Measurements from ENCODE around the gene PMIS2. TPM values are rescaled to one million over a fixed set of nuclear protein-coding genes. Genes with fewer than 3 reads are reported as not detected.
A peak's percentile ranks its signal among the peaks of the same experiment; 100 is the strongest.

Gene PMIS2
- total and polyA plus RNA-seq, 2 donors = not detected

DNA sequence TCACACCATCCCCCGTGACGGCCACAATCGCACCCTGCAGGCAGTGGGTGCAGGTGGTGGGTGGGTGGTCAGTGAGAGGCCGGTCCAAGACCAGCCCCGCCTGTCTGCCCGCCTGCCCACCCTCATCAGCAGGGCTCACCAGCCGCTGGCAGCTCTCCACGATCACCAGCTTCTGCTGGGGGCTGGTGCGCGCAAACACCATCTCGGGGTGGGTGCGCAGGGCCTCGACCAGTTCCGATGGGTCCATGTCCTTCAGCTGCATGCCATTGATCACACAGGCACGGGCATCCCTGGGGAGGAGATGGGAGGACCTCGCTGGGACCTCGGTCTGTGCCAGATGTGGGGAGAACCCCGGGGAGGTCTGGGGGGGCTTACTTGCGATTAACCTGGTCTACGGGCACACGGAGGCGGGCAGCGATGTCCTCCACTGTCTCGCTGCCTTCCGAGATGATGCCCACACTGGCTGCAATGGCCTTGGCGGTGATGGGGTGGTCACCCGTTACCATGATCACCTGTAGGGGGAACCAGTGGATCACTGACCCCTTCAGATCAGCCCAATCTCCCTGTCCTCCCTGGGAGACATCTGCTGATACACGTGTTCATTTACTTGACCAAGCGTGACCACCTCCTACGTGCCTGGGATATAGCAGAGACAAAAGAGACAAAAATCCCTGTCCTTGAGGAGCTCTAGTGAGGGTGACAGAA, 30.5 kb upstream of the PMIS2 start:
- Histone ChIP-seq H3K36me3 (ENCODE audit: control insufficient read depth in 2 of 2, insufficient read depth in 2 of 2, low read length in 1 of 2) (no peaks in the 10 kb centered on the region), H3K27me3 (ENCODE audit: control insufficient read depth in 2 of 2, insufficient read depth in 1 of 2, low read length in 1 of 2) (peaks cover 11 to 50% of the 10 kb centered on the region in 2 donors), H3K4me3 (ENCODE audit: low read length in 2 of 2) (no peak overlapping the region), H3K9me3 (ENCODE audit: control insufficient read depth in 2 of 2, insufficient read depth in 1 of 2, low read length in 1 of 2) (peaks cover 0 to 7% of the 10 kb centered on the region in 2 donors), H3K4me1 (ENCODE audit: control insufficient read depth in 2 of 2, insufficient read depth in 2 of 2, low read length in 2 of 2) (peaks cover 2 to 7% of the 10 kb centered on the region in 2 donors), H3K27ac (ENCODE audit: low read depth in 1 of 2, low read length in 1 of 2) (no peak overlapping the region)
- no peak for DNase-seq (ENCODE audit: low read depth in 6 of 9, low spot score in 9 of 9)
- 84% methylated on average over 30 of the region's 30 CpGs for WGBS

DNA sequence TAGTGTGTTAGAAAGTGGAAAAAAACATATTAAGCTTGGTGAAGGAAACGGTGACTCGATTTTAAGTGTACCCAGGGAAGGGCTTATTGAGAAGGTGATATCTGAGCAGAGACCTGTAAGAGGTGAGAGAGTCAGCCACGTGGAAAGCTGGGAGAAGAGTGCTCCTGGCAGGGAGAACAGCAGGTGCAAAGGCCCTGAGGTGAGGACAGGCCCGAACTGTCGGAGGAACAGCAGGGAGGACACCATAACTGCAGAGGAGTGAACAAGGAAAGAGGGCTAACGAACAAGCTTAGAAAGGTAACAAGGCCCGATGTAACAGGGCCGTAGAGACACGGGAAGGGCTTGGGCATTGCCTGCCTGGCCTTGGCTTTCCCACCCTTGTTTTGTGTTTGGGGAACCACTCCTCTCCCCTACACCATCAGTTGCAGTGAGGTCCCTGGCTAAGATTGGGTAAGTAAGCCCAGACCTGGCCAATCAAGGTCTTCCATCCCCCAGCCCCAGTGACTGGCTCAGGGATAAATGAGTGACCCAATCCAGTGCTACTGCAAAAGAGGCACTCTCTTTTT, 29.9 kb upstream of the PMIS2 start:
- no peak for DNase-seq (ENCODE audit: low read depth in 6 of 9, low spot score in 9 of 9)
- Histone ChIP-seq H3K36me3 (ENCODE audit: control insufficient read depth in 2 of 2, insufficient read depth in 2 of 2, low read length in 1 of 2) (no peaks in the 10 kb centered on the region), H3K4me3 (ENCODE audit: low read length in 2 of 2) (no peak overlapping the region), H3K9me3 (ENCODE audit: control insufficient read depth in 2 of 2, insufficient read depth in 1 of 2, low read length in 1 of 2) (peaks cover 0 to 7% of the 10 kb centered on the region in 2 donors), H3K27ac (ENCODE audit: low read depth in 1 of 2, low read length in 1 of 2) (no peak overlapping the region), H3K4me1 (ENCODE audit: control insufficient read depth in 2 of 2, insufficient read depth in 2 of 2, low read length in 2 of 2) (peaks cover 2 to 7% of the 10 kb centered on the region in 2 donors), H3K27me3 (ENCODE audit: control insufficient read depth in 2 of 2, insufficient read depth in 1 of 2, low read length in 1 of 2) (peaks cover 11 to 55% of the 10 kb centered on the region in 2 donors)
- whole genome bisulfite sequencing = 91% methylated on average over 9 of the region's 9 CpGs

DNA sequence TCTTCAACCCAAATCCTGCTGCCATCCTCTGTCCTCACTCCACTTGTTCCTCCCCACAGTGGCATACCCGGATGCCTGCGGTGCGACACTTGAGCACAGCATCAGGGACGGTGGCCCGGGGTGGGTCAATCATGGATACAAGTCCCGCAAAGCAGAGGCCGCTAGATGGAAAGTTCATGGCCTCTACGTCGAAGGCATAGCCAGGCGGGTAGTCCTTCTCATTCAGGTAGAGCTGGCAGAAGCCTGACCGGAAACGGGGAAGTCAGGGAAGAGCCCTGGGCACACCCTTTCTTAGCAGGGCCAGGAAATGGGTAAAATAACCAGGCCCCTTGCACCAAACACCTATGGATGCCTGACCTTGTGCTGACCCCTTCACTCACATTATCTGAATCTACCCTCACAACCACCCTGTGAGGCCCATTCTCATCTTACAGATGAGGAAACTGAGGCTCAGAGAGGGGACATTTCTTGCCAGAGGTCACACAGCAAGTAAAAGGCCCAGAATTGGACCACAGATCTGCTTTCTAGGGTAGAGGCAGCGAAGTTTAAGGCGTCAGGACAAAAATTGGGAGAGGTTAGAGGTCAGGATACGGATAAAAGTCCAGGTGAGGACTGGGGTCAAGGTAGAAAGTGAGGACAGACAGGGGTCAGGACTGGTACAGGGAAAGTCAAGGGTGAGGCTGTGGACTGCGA, 29.0 kb upstream of the PMIS2 start:
- Histone ChIP-seq H3K36me3 (ENCODE audit: control insufficient read depth in 2 of 2, insufficient read depth in 2 of 2, low read length in 1 of 2) (no peaks in the 10 kb centered on the region), H3K27ac (ENCODE audit: low read depth in 1 of 2, low read length in 1 of 2) (no peak overlapping the region), H3K4me1 (ENCODE audit: control insufficient read depth in 2 of 2, insufficient read depth in 2 of 2, low read length in 2 of 2) (peaks cover 2 to 7% of the 10 kb centered on the region in 2 donors), H3K9me3 (ENCODE audit: control insufficient read depth in 2 of 2, insufficient read depth in 1 of 2, low read length in 1 of 2) (peaks cover 0 to 7% of the 10 kb centered on the region in 2 donors), H3K27me3 (ENCODE audit: control insufficient read depth in 2 of 2, insufficient read depth in 1 of 2, low read length in 1 of 2) (peaks cover 11 to 58% of the 10 kb centered on the region in 2 donors), H3K4me3 (ENCODE audit: low read length in 2 of 2) (no peak overlapping the region)
- no peak for DNase-seq (ENCODE audit: low read depth in 6 of 9, low spot score in 9 of 9)
- WGBS = 93% methylated on average over 16 of the region's 16 CpGs

DNA sequence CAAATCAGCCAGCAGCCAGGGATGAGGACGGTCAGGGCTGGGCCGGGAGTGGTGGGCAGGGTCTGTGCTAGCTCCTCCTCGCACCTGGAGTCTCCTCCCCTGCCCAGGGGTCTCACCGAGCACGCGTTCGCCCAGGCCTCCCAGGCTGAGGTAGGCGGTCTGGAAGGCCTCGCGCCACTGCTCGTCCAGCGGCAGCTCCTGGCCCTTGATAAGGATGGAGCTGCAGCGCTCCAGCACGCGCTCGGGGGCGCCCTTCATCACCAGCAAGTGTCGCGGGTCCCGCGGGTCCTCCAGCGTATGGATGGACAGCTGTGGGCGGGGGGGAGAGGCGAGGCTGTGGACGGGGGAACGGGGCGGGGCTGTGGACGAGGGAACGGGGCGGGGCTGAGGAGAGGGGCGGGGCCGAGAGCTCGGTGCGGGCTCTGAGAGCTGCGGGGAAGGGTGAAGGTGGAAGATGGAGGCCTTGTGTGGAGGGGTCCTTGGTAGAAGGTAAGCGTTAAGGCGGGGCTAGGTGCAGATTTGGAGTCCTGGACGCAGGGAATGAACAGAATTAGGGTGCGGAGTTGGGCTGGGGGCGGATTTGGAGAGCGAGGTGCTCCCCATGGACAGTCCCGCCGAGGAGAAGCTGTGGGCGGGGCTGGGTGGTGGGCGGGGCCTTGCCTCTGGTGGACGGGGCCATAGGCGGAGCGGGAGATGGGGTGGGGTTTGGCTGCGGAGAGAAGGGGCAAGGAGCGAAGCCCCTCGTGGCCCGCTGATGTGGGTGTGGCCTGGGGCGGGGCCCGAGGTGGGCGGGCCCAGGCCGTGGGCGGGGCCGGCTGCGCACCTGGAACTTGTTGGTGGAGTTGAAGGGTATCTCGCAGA, 28.2 kb upstream of the PMIS2 start:
- H3K9me3 ChIP-seq (ENCODE audit: control insufficient read depth in 2 of 2, insufficient read depth in 1 of 2, low read length in 1 of 2) = peaks cover 0 to 7% of the 10 kb centered on the region in 2 donors
- H3K36me3 ChIP-seq (ENCODE audit: control insufficient read depth in 2 of 2, insufficient read depth in 2 of 2, low read length in 1 of 2) = no peaks in the 10 kb centered on the region
- H3K4me1 ChIP-seq (ENCODE audit: control insufficient read depth in 2 of 2, insufficient read depth in 2 of 2, low read length in 2 of 2) = peaks cover 2 to 7% of the 10 kb centered on the region in 2 donors
- 8% methylated on average over 60 of the region's 60 CpGs for WGBS
- peaks cover 11 to 60% of the 10 kb centered on the region in 2 donors for H3K27me3 ChIP-seq (ENCODE audit: control insufficient read depth in 2 of 2, insufficient read depth in 1 of 2, low read length in 1 of 2)
- H3K27ac ChIP-seq (ENCODE audit: low read depth in 1 of 2, low read length in 1 of 2) = no peak overlapping the region
- H3K4me3 ChIP-seq (ENCODE audit: low read length in 2 of 2) = peak overlapping the region in 1 of 2 donors; percentile 19
- peak in 2 of 9 donors; percentile 28 to 41 for DNase-seq (ENCODE audit: low read depth in 6 of 9, low spot score in 9 of 9)

DNA sequence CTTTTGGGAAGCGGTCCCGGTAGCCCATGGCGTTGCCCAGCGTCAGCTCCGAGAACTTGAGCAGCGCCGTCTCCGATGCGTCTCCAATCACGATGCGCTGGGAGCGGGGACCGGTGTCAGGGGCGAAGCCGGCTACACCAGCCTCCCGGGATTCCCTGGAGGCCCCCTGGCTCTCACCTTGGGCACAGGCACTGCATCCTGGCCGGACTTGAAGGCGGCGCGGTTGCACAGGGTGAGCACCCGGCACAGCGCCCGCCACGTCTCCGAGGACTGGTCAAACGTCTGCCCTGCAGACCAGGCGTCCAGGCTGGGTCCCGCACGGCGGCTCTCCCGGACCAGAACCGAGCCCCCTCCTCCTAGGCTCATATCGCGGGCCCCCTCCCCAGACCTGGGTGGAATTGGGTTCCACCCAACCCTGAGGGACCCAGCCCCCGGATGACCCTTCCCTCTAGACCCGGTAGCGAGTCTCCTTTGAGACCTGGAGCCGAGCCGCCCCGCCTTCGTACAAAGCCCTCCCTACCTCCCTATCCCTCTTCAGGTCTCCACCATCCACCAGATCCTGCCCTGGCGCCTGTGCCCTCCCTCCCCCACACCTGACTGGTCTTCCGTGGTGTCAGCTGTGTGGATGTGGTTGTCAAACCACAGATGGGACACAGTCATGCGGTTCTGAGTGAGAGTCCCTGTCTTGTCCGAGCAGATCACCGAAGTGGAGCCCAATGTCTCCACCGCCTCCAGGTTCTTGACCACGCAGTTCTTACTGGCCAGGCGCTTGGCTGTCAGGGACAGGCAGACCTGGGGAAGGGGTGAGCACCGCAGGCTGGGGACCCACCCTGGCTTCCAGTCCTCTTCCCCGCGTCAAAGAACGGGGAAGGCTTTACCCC, 27.3 kb upstream of the PMIS2 start:
- Histone ChIP-seq H3K4me1 (ENCODE audit: control insufficient read depth in 2 of 2, insufficient read depth in 2 of 2, low read length in 2 of 2) (peaks cover 2 to 7% of the 10 kb centered on the region in 2 donors), H3K36me3 (ENCODE audit: control insufficient read depth in 2 of 2, insufficient read depth in 2 of 2, low read length in 1 of 2) (no peaks in the 10 kb centered on the region), H3K27ac (ENCODE audit: low read depth in 1 of 2, low read length in 1 of 2) (no peak overlapping the region), H3K9me3 (ENCODE audit: control insufficient read depth in 2 of 2, insufficient read depth in 1 of 2, low read length in 1 of 2) (peaks cover 0 to 7% of the 10 kb centered on the region in 2 donors), H3K27me3 (ENCODE audit: control insufficient read depth in 2 of 2, insufficient read depth in 1 of 2, low read length in 1 of 2) (peaks cover 11 to 60% of the 10 kb centered on the region in 2 donors), H3K4me3 (ENCODE audit: low read length in 2 of 2) (no peak overlapping the region)
- no peak for DNase-seq (ENCODE audit: low read depth in 6 of 9, low spot score in 9 of 9)
- WGBS = 44% methylated on average over 53 of the region's 53 CpGs

DNA sequence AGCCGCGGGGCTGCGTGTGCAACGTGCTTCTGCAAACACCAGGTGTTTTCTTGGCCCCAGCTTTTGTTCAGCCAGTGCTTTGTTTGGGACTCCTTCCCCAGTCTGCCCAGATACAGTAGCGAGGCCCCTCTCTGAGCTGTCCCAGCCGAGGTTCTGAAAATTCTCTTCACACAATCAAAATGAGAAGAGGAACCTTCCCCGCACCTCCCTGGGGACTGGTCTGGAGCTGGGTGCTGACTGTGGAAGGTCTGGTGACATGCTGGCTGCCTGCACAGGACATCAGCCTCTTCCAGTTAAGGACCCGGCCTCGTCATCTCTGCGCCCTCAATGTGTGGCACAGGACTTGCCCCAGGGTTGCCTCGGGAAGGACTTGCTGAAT, 26.7 kb upstream of the PMIS2 start:
- no peak for DNase-seq (ENCODE audit: low read depth in 6 of 9, low spot score in 9 of 9)
- Histone ChIP-seq H3K27ac (ENCODE audit: low read depth in 1 of 2, low read length in 1 of 2) (no peak overlapping the region), H3K27me3 (ENCODE audit: control insufficient read depth in 2 of 2, insufficient read depth in 1 of 2, low read length in 1 of 2) (peaks cover 11 to 60% of the 10 kb centered on the region in 2 donors), H3K36me3 (ENCODE audit: control insufficient read depth in 2 of 2, insufficient read depth in 2 of 2, low read length in 1 of 2) (no peaks in the 10 kb centered on the region), H3K9me3 (ENCODE audit: control insufficient read depth in 2 of 2, insufficient read depth in 1 of 2, low read length in 1 of 2) (peaks cover 0 to 7% of the 10 kb centered on the region in 2 donors), H3K4me3 (ENCODE audit: low read length in 2 of 2) (no peak overlapping the region), H3K4me1 (ENCODE audit: control insufficient read depth in 2 of 2, insufficient read depth in 2 of 2, low read length in 2 of 2) (peaks cover 2 to 7% of the 10 kb centered on the region in 2 donors)
- WGBS = 73% methylated on average over 11 of the region's 11 CpGs

DNA sequence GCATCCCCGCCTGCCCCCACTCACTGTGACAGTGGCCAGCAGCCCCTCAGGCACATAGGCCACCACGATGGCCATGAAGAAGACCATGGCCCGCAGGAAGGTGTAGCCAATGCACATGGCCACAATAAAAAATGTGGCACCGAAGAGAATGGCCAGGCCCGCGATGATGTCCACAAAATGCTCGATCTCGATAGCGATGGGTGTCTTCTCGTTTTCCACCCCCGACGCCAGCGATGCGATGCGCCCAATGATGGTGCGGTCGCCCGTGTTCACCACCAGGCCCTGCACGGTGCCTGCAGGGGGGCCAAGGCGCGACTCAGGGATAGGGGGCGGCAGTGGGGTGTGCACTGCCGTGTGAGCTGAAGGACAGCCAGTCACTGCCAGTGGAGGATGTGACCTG, 26.2 kb upstream of the PMIS2 start:
- Histone ChIP-seq H3K9me3 (ENCODE audit: control insufficient read depth in 2 of 2, insufficient read depth in 1 of 2, low read length in 1 of 2) (peaks cover 0 to 7% of the 10 kb centered on the region in 2 donors), H3K27me3 (ENCODE audit: control insufficient read depth in 2 of 2, insufficient read depth in 1 of 2, low read length in 1 of 2) (peaks cover 11 to 59% of the 10 kb centered on the region in 2 donors), H3K4me1 (ENCODE audit: control insufficient read depth in 2 of 2, insufficient read depth in 2 of 2, low read length in 2 of 2) (peaks cover 2 to 7% of the 10 kb centered on the region in 2 donors), H3K27ac (ENCODE audit: low read depth in 1 of 2, low read length in 1 of 2) (no peak overlapping the region), H3K4me3 (ENCODE audit: low read length in 2 of 2) (no peak overlapping the region), H3K36me3 (ENCODE audit: control insufficient read depth in 2 of 2, insufficient read depth in 2 of 2, low read length in 1 of 2) (no peaks in the 10 kb centered on the region)
- 91% methylated on average over 23 of the region's 23 CpGs for WGBS
- no peak for DNase-seq (ENCODE audit: low read depth in 6 of 9, low spot score in 9 of 9)

DNA sequence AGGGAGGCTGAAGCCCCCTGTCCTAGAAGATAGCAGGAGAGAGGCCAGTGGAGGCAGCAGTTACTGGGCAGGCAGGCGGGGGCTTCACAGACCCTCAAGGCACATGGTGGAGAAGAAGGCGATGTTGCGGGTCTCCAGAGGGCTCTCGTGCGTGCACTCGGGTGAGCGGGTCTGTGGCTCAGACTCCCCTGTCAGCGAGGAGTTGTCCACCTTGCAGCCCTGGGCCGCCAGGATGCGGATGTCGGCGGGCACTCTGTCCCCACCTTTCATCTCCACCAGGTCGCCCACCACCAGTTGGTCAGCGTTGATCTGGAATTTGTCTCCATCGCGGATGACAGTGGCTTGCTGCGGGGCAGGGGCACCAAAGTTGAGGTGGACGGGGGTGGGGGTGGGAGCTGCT, 25.7 kb upstream of the PMIS2 start:
- Histone ChIP-seq H3K4me3 (ENCODE audit: low read length in 2 of 2) (no peak overlapping the region), H3K4me1 (ENCODE audit: control insufficient read depth in 2 of 2, insufficient read depth in 2 of 2, low read length in 2 of 2) (peaks cover 2 to 7% of the 10 kb centered on the region in 2 donors), H3K27me3 (ENCODE audit: control insufficient read depth in 2 of 2, insufficient read depth in 1 of 2, low read length in 1 of 2) (peaks cover 11 to 57% of the 10 kb centered on the region in 2 donors), H3K27ac (ENCODE audit: low read depth in 1 of 2, low read length in 1 of 2) (no peak overlapping the region), H3K36me3 (ENCODE audit: control insufficient read depth in 2 of 2, insufficient read depth in 2 of 2, low read length in 1 of 2) (no peaks in the 10 kb centered on the region), H3K9me3 (ENCODE audit: control insufficient read depth in 2 of 2, insufficient read depth in 1 of 2, low read length in 1 of 2) (peaks cover 0 to 7% of the 10 kb centered on the region in 2 donors)
- WGBS = 93% methylated on average over 18 of the region's 18 CpGs
- DNase-seq (ENCODE audit: low read depth in 6 of 9, low spot score in 9 of 9) = no peak
